Measurements from ENCODE around the gene ASTN2. TPM values are rescaled to one million over a fixed set of nuclear protein-coding genes. Genes with fewer than 3 reads are reported as not detected.

Gene ASTN2
- total and polyA plus RNA-seq, 4 donors: 0.57 to 2.9 (median 1.4) TPM

DNA sequence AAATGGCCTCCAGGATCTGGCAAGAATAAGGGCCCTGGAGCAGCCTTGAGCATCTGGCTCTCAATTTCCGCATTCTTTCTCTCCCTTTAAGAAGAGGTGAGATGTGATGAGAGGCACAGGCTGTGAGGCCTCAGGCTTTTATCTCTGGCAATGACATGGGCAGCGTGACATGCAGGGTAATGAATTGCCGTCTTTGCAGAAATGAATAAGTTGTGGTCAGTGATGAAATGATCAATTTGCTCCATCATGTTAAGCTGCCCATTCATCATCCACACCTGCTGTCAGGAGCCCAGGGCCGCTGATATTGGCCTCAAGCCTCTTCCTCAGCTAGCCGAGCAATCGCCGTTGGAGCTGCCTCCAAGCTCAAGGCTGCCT, 462.4 kb downstream of the ASTN2 start:
- TF ChIP-seq MAX (IDR thresholded peaks at IDR 0.05): no peak
- TF ChIP-seq, protein P1, sequence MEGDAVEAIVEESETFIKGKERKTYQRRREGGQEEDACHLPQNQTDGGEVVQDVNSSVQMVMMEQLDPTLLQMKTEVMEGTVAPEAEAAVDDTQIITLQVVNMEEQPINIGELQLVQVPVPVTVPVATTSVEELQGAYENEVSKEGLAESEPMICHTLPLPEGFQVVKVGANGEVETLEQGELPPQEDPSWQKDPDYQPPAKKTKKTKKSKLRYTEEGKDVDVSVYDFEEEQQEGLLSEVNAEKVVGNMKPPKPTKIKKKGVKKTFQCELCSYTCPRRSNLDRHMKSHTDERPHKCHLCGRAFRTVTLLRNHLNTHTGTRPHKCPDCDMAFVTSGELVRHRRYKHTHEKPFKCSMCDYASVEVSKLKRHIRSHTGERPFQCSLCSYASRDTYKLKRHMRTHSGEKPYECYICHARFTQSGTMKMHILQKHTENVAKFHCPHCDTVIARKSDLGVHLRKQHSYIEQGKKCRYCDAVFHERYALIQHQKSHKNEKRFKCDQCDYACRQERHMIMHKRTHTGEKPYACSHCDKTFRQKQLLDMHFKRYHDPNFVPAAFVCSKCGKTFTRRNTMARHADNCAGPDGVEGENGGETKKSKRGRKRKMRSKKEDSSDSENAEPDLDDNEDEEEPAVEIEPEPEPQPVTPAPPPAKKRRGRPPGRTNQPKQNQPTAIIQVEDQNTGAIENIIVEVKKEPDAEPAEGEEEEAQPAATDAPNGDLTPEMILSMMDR (IDR thresholded peaks at IDR 0.05; ENCODE audit: low read depth, low read length, missing input control): no peak
- no peak for TF ChIP-seq HNF4G (IDR thresholded peaks at IDR 0.05)
- TF ChIP-seq FOXA1 (IDR thresholded peaks at IDR 0.05): no peak
- DNase-seq (ENCODE audit: low spot score): no peak

GRCh38 chr9:116951588-116952435, 463.0 kb downstream of the ASTN2 start:
- Histone ChIP-seq H3K27me3 (ENCODE audit: control insufficient read depth in 4 of 4, insufficient read depth in 4 of 4, low read length in 3 of 4) (no peaks in the 10 kb centered on the region), H3K9ac (ENCODE audit: low read depth in 1 of 2, low read length in 2 of 2) (no peak overlapping the region), H3K36me3 (ENCODE audit: control insufficient read depth in 4 of 4, insufficient read depth in 3 of 4, low read depth in 1 of 4, low read length in 3 of 4) (no peaks in the 10 kb centered on the region), H3K9me3 (ENCODE audit: control insufficient read depth in 4 of 4, low read length in 3 of 4) (no peaks in the 10 kb centered on the region), H3K4me3 (ENCODE audit: low read depth in 1 of 3, low read length in 3 of 3) (no peak overlapping the region), H3K27ac (ENCODE audit: low read depth in 1 of 2, low read length in 2 of 2) (no peak overlapping the region), H3K4me1 (ENCODE audit: control insufficient read depth in 4 of 4, insufficient read depth in 4 of 4, low read length in 3 of 4) (no peaks in the 10 kb centered on the region)
- DNase-seq (ENCODE audit: low spot score): no peak
- 84% methylated on average over 3 of the region's 3 CpGs for WGBS
- TF ChIP-seq, protein P2, sequence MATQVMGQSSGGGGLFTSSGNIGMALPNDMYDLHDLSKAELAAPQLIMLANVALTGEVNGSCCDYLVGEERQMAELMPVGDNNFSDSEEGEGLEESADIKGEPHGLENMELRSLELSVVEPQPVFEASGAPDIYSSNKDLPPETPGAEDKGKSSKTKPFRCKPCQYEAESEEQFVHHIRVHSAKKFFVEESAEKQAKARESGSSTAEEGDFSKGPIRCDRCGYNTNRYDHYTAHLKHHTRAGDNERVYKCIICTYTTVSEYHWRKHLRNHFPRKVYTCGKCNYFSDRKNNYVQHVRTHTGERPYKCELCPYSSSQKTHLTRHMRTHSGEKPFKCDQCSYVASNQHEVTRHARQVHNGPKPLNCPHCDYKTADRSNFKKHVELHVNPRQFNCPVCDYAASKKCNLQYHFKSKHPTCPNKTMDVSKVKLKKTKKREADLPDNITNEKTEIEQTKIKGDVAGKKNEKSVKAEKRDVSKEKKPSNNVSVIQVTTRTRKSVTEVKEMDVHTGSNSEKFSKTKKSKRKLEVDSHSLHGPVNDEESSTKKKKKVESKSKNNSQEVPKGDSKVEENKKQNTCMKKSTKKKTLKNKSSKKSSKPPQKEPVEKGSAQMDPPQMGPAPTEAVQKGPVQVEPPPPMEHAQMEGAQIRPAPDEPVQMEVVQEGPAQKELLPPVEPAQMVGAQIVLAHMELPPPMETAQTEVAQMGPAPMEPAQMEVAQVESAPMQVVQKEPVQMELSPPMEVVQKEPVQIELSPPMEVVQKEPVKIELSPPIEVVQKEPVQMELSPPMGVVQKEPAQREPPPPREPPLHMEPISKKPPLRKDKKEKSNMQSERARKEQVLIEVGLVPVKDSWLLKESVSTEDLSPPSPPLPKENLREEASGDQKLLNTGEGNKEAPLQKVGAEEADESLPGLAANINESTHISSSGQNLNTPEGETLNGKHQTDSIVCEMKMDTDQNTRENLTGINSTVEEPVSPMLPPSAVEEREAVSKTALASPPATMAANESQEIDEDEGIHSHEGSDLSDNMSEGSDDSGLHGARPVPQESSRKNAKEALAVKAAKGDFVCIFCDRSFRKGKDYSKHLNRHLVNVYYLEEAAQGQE (IDR thresholded peaks at IDR 0.05): no peak

More for the DNA sequence above, 462.4 kb downstream of the ASTN2 start:
- H3K4me1 ChIP-seq (ENCODE audit: control insufficient read depth in 4 of 4, insufficient read depth in 4 of 4, low read length in 3 of 4): no peaks in the 10 kb centered on the region
- H3K27me3 ChIP-seq (ENCODE audit: control insufficient read depth in 4 of 4, insufficient read depth in 4 of 4, low read length in 3 of 4): no peaks in the 10 kb centered on the region
- 78% methylated on average over 7 of the region's 7 CpGs for WGBS
- H3K36me3 ChIP-seq (ENCODE audit: control insufficient read depth in 4 of 4, insufficient read depth in 3 of 4, low read depth in 1 of 4, low read length in 3 of 4): no peaks in the 10 kb centered on the region
- H3K9me3 ChIP-seq (ENCODE audit: control insufficient read depth in 4 of 4, low read length in 3 of 4): no peaks in the 10 kb centered on the region
- no peak overlapping the region for H3K9ac ChIP-seq (ENCODE audit: low read depth in 1 of 2, low read length in 2 of 2)
- H3K4me3 ChIP-seq (ENCODE audit: low read depth in 1 of 3, low read length in 3 of 3): no peak overlapping the region
- no peak overlapping the region for H3K27ac ChIP-seq (ENCODE audit: low read depth in 1 of 2, low read length in 2 of 2)

- H3K4me1 ChIP-seq (ENCODE audit: control insufficient read depth in 4 of 4, insufficient read depth in 4 of 4, low read length in 3 of 4): no peaks in the 10 kb centered on the region
- H3K27ac ChIP-seq (ENCODE audit: low read depth in 1 of 2, low read length in 2 of 2): no peak overlapping the region
- H3K4me3 ChIP-seq (ENCODE audit: low read depth in 1 of 3, low read length in 3 of 3): no peak overlapping the region
- WGBS: 33% methylated on average over 2 of the region's 2 CpGs
- H3K36me3 ChIP-seq (ENCODE audit: control insufficient read depth in 4 of 4, insufficient read depth in 3 of 4, low read depth in 1 of 4, low read length in 3 of 4): no peaks in the 10 kb centered on the region
- no peak for DNase-seq (ENCODE audit: low spot score)
- no peaks in the 10 kb centered on the region for H3K9me3 ChIP-seq (ENCODE audit: control insufficient read depth in 4 of 4, low read length in 3 of 4)
- H3K27me3 ChIP-seq (ENCODE audit: control insufficient read depth in 4 of 4, insufficient read depth in 4 of 4, low read length in 3 of 4): no peaks in the 10 kb centered on the region
- no peak overlapping the region for H3K9ac ChIP-seq (ENCODE audit: low read depth in 1 of 2, low read length in 2 of 2)
- no peak for TF ChIP-seq FOXA2 (IDR thresholded peaks at IDR 0.05)
- no peak for TF ChIP-seq TAF1 (conservative IDR thresholded peaks at IDR 0.05)
- no peak for TF ChIP-seq ATF3 (IDR thresholded peaks at IDR 0.05)
- TF ChIP-seq RXRA (IDR thresholded peaks at IDR 0.05): no peak
- no peak for TF ChIP-seq RAD21 (IDR thresholded peaks at IDR 0.05)
- TF ChIP-seq FOXA1 (IDR thresholded peaks at IDR 0.05): no peak
- no peak for TF ChIP-seq SP1 (IDR thresholded peaks at IDR 0.05)
- TF ChIP-seq NR2F2 (IDR thresholded peaks at IDR 0.05): no peak
- no peak for TF ChIP-seq JUND (IDR thresholded peaks at IDR 0.05)
- TF ChIP-seq MAX (IDR thresholded peaks at IDR 0.05): no peak
- TF ChIP-seq YY1 (IDR thresholded peaks at IDR 0.05): no peak
- TF ChIP-seq, protein P1 (IDR thresholded peaks at IDR 0.05; ENCODE audit: low read depth, low read length, missing input control): no peak
- TF ChIP-seq HNF4G (IDR thresholded peaks at IDR 0.05): no peak
- no peak for TF ChIP-seq HNF4A (conservative IDR thresholded peaks at IDR 0.05)
Measured at GRCh38 chr9:116945817-116946216, 469.0 kb downstream of the ASTN2 start.

All from liver (tissue), 9 donors.